Measurements from ENCODE around the gene DAGLB.

DNA sequence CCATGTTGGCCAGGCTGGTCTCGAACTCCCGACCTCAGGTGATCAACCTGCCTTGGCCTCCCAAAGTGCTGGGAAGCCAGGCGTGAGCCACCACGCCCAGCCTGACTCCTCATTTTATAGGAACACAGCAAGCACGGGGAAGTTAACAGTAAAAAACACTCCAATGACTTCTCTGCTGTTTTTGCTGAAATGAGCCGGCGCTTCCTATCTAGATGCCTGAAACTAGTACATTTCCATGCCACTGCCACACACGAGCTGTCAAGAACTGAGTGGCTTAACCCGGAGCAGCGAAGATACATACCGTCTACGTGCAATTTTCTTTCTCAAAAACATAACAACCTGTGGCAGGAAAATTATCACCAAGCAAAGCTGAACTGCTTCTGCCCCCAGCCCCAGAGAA, 16.8 kb downstream of the DAGLB start:
- TF ChIP-seq SP1 (IDR thresholded peaks at IDR 0.05): no peak
- TF ChIP-seq FOXA1 (IDR thresholded peaks at IDR 0.05): no peak
- no peak for TF ChIP-seq TARDBP (IDR thresholded peaks at IDR 0.05)
- no peak for TF ChIP-seq BHLHE40 (IDR thresholded peaks at IDR 0.05; ENCODE audit: borderline replicate concordance)
- TF ChIP-seq SUZ12 (IDR thresholded peaks at IDR 0.05): no peak
- TF ChIP-seq ELF4 (IDR thresholded peaks at IDR 0.05): no peak
- TF ChIP-seq, protein P1, sequence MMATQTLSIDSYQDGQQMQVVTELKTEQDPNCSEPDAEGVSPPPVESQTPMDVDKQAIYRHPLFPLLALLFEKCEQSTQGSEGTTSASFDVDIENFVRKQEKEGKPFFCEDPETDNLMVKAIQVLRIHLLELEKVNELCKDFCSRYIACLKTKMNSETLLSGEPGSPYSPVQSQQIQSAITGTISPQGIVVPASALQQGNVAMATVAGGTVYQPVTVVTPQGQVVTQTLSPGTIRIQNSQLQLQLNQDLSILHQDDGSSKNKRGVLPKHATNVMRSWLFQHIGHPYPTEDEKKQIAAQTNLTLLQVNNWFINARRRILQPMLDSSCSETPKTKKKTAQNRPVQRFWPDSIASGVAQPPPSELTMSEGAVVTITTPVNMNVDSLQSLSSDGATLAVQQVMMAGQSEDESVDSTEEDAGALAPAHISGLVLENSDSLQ (IDR thresholded peaks at IDR 0.05): no peak
- TF ChIP-seq HDGF (IDR thresholded peaks at IDR 0.05; ENCODE audit: borderline replicate concordance): no peak
- TF ChIP-seq FOXK2 (IDR thresholded peaks at IDR 0.05): no peak
- TF ChIP-seq NFRKB (IDR thresholded peaks at IDR 0.05): no peak

Data from HEK293T (cell line).